HEK293T (cell line): ENCODE data around the gene BEST2.

Source experiments
- ARNT ChIP-seq: fragments of 450-650 bp; IDR thresholded peaks from 2 replicates; pipeline ENCODE4 v1.6.1; 2017; ENCODE audit warnings: mild to moderate bottlenecking
- ELF4 ChIP-seq: fragments of 450-650 bp; IDR thresholded peaks from 2 replicates; pipeline ENCODE4 v1.6.1; 2017; ENCODE audit warnings: antibody characterized with exemption
- FOXM1 ChIP-seq: fragments of 450-650 bp; IDR thresholded peaks from 2 replicates; pipeline ENCODE4 v1.6.1; 2017; ENCODE audit warnings: mild to moderate bottlenecking, borderline replicate concordance
- L3MBTL2 ChIP-seq: fragments of 450-650 bp; conservative IDR thresholded peaks from 2 replicates; pipeline ENCODE4 v1.6.1; 2016; ENCODE audit warnings: mild to moderate bottlenecking
- NFRKB ChIP-seq: fragments of 450-650 bp; IDR thresholded peaks from 2 replicates; pipeline ENCODE4 v1.6.1; 2016; ENCODE audit warnings: mild to moderate bottlenecking, moderate library complexity
- SP1 ChIP-seq: fragments of 450-650 bp; IDR thresholded peaks from 2 replicates; pipeline ENCODE4 v1.6.1; 2017
- SUZ12 ChIP-seq: fragments of 450-650 bp; IDR thresholded peaks from 2 replicates; pipeline ENCODE4 v1.6.1; 2016; ENCODE audit warnings: mild to moderate bottlenecking
- ZNF384 ChIP-seq: fragments of 450-650 bp; IDR thresholded peaks from 2 replicates; pipeline ENCODE4 v1.6.1; 2016

- TF ChIP-seq FOXM1: no peak
- no peak for TF ChIP-seq ARNT
- TF ChIP-seq NFRKB: no peak
- no peak for TF ChIP-seq ZNF384
- TF ChIP-seq L3MBTL2: no peak
- no peak for TF ChIP-seq SUZ12
- TF ChIP-seq SP1: no peak
- TF ChIP-seq ELF4: no peak
Measured at GRCh38 chr19:12783849-12784393, 32.3 kb downstream of the BEST2 start.
